IPS DF 4.7 (cell line): ENCODE data around the gene ADAM8.

Source experiments
- DNase-seq: peaks from one replicate; pipeline ENCODE4 v3.0.0-alpha.2; 2013; ENCODE audit warnings: low spot score; ENCODE audit errors: extremely low read depth

The ADAM8 gene

GRCh38 chr10:133309100-133309719 lies 32.5 kb upstream of the ADAM8 start:
- no peak for DNase-seq

DNA sequence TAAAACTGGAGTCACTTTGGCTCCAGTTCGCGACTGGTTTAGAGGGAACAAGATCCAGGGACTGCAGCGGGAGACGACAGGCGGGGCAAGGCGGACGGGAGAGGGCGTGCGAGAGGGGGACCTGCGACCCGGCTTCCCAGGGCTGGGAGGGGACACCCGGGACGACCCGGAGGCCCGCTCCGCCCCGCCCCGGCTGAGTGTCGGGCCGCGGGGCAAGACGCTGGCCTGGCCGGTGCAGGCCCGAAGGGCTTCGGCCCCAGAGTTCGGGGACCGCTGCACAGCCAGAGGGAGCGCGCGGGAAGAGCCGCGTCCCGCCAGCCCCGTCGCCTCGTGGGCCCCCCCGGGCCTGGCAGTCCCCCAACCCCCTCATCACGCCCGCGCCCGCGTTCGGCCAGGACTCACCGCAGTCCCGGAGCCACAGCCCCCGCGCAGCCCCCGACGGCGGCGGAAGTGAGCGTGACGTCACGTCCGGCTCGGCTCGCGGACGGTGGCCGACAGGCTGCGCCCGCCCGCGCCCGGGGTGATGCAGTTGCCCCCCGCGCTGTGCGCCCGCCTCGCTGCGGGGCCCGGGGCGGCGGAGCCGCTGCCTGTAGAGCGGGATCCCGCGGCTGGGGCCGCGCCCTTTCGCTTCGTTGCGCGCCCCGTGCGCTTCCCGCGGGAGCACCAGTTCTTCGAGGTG lies 31.9 kb upstream of the ADAM8 start, which contains the start of the genes TUBGCP2 and ZNF511:
Gene TUBGCP2 (minus strand): TSS at position 452 of the 679 bp plus-strand sequence. CDS start 5,931 bp downstream, outside the sequence.
Gene ZNF511 (plus strand): TSS at position 494 of the 679 bp plus-strand sequence. CDS start 30 bp downstream, at position 524.
- DNase-seq, result no peak

DNA sequence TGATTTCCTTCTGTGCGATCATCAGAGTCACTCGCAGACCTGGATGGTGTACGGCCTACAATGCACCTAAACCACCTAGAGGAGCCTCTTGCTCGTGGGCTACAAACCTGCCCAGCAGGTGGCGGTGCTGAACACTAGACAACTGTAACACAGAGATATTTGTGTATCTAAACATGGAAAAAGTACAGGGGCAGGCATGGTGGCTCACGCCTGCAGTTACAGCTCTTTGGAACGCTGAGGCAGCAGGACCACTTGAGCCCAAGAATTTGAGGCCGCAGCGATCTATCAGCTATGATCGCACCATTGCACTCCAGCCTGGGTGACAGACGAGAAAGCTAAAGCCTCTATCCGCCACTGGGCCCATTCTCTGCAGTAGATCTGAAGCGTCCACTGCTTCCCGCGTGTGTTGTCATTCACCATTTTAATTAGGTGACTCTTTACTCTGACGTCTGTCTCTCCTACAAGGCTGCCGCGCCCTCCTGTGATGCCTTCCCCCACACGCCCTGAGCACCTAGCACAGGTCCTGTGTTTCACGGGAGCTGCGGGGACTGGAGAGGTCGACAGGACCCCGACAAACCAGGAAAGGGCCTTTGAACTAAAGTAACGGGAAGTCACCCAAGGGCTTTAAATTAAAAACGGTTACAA lies 31.2 kb upstream of the ADAM8 start:
- no peak for DNase-seq

DNA sequence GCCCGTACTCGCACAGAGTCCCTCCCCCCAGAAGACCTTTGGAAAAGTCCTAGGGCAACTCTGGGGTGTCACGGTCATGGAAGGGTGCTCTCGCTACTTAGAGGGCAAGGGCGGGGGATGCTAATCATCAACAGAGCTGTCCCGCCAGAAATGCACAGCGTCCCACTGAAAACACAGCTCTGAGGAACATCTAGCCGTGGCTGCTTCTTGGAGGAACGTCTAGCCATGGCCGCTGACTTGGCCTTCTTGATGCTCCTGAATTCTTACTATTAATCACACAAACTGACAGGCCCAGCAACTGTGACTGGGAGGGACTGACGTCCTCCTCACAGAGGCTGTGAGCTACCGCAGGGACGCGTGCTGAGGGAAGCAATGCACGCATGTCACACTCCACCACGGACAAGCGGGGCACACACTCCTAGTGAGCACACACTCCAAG lies 30.3 kb upstream of the ADAM8 start:
- no peak for DNase-seq

- DNase-seq, result no peak
Measured at GRCh38 chr10:133306097-133306476, 29.4 kb upstream of the ADAM8 start.

DNA sequence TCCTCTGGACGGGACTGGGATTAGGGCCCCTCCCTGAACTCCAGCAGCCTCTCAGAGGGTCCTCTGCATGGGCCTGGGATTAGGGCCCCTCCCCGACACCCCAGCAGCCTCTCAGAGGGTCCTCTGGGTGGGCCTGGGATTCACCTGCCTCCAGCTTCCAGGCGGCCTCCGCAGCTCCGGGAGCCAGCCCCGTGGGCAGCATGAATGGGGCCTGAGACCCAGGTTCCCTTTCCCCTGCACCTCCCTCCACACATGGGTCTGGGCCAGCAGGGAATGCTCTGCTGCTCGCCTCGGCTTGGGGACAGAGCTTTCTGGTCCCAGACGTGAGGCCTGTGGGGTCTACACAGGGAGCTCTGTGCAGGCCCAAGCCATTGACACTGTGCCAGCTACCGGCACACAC lies 26.5 kb upstream of the ADAM8 start:
- DNase-seq, result no peak

DNA sequence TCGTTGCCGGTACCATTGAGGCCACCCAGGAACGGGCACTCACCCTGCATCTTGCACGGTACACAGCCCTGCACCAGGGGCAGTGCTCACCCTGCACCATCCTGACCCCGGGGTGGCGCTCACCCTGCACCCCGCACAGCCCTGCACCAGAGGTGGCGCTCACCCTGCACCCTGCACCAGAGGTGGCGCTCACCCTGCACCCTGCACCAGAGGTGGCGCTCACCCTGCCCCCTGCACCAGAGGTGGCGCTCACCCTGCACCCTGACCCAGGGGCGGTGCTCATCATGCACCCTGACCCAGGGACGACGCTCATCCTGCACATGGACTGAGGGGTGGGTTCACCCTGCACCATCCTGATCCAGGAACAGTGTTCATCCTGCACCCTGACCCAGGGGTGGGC lies 25.6 kb upstream of the ADAM8 start:
- DNase-seq, result no peak

DNA sequence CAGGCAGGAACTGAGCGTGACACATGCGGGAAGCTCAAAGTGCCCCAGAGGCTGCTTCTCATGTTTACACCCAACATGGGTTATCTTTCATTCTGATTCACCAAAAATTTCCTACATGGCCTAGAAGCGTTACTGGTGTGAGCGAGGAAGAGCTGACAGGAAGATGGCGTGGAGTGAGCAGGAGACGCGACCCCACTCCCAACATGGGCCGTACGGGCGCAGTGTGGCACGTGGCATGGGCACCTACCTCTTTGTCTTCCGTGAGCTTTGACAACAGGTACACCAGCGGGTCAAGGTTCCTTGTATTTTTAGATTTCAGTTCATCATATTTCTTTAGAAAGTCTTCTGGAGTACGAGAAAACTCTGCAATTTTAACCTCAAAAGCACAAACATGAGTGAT lies 23.1 kb upstream of the ADAM8 start:
- no peak for DNase-seq

DNA sequence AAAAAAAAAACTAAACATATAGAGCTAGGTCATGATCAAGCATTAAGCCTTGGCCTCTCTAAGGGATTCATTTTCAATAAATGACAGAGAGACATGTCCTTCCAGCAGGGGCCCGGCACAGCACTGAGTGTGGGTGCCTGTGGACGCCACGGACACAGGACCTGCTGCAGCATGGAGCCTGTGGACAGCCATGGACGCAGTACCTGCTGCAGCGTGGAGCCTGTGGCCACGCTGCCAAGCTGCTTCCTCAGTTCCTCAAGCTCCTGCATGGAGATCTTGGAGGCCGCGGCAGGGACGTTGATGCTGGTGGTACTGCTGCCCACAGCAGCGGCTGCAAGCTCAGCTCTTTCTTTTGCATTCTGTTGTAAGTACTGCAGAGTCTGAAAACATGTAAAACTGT lies 22.6 kb upstream of the ADAM8 start:
- no peak for DNase-seq

DNA sequence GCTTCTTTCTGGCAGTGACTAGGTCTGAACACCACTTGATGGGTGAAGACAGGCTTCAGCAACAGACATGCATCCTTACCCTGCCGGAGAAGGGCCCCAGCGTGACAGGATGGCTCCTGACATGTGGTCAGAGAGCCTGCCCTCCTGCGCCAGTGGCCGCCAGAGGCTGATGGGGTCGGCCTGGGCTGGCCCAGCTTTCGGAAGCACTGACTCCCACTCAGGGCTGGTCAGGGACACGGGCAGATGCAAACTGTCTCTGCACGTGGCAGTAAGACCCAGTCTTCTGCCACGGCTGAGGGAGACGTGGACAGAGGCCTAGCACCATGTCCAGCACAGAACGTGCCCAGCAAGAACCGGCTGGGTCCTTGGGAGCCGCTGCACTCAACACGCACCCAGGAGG lies 21.8 kb upstream of the ADAM8 start:
- DNase-seq, result no peak

- no peak for DNase-seq
Measured at GRCh38 chr10:133297504-133297903, 20.8 kb upstream of the ADAM8 start.

DNA sequence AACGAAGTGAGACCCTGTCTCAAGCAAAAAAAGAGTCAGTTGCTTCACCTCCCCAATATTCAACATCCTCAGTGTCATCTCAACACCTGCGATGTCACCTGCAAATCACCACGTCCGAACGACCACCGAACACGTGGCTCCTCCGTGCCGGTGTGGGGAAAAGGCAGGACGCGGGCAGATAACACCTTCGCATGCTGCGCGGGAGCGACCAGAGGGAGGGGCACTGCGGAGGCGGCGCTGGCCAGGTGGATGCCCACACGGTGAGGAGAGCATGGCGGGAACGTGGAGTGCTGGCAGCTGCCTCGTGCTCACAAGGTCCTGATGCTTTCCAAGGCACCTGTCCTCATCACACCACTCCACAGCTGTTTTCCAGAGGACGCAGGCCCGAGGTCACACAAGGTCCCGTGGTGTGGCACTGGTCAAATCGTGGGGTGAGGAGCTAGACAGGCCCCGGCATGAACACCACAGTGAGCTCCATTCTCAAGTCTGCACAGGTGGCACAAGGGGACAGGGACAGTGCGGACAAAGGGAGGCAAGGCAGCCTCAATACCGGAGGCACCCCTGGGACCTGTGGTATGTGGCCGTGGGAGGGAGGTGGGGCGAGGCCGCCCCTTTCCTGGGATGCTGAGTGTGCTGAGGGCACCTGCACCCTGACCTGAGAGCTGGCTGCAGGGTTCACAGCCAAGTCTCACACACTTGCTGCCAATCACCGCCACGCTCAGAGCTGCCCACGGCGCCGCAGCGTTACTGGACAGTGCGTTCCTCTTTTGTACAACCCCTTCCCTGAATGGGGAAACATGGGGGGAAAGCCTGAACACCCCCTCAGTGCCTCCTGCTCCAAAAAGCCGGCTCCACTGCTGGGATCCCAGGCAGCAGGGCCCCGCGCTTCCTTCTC lies 19.0 kb upstream of the ADAM8 start:
- no peak for DNase-seq

- DNase-seq, result no peak
Measured at GRCh38 chr10:133294189-133294588, 17.5 kb upstream of the ADAM8 start.

DNA sequence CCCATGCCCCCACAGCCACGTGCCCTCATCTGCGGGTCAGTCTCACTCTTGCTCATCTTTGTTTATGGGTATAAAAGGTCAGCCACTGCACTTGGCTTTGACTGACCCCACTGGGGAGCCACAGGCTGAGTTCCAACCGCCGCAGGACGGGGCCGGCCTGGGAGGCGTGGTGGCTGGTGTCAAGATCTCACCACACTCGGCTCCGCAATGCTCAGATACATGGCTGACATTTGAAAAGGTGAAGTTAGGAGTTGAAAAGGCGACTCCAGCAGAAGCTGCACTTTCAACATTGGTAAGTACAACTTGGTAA lies 17.1 kb upstream of the ADAM8 start:
- no peak for DNase-seq

GRCh38 chr10:133292919-133293809 lies 16.5 kb upstream of the ADAM8 start:
- DNase-seq, result no peak

DNA sequence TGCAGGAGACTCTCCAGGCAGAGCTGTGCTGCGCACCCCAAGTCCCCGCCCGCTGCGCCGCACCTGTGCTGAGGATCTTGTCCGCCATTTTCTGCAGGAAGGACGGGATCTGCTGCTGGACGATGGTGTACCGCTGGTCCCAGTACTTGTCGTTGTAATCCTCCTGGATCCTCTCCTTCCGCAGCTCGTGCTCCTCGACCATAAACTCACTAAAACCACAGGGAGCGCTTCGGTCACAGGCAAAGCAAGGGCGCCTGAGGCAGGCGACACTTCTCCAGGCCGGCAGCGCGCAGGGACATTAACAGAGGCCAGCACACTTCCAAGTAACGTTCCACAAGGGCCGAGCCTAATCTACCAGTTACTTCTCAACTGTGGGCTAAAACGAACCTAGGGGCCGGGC lies 13.1 kb upstream of the ADAM8 start:
- no peak for DNase-seq

DNA sequence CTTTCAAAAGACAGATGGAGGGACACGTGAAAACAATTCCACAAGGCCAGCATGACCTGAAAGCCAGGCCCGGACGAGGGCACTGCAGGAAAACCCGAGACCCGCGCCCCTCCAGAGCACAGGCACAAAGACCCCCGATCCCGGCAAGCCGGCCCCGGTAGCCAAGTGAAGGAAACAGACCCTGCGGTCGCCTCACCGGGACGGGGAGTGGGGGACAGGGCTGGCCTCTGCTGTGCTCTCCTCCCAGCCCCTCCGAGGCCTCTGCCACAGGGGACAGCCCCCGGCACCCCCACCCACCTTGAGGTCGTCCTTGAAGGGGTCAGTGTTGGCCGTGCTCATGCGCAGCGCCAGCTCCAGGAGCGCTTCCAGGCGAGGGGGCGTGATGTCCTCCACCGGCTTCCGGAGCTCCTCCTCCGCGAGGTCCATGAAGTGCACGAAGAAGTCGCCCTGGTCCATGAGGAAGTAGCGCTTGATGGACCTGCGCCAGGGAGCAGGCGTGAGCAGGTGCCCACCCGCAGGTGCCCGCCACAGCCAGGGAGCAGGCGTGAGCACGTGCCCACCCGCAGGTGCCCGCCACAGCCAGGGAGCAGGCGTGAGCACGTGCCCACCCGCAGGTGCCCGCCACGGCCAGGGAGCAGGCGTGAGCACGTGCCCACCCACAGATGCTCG lies 11.3 kb upstream of the ADAM8 start:
- DNase-seq, result no peak

DNA sequence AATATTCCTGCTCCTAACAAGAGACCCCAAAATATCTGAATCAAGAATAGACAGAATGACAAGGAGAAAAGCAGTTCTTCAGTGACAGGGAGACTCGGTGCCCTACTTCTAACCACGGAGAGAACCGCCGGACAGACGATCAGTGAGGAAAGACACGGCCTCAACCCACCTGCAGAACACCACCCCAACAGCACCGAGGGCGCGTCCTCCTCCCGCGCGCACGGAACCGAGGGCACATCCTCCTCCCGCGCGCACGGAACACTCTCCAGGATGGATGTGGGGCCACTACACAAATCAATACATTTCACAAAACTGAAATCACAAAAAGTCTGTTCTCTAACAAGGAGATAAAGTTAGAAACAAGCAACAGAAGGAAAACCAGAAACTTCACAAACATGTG lies 9.7 kb upstream of the ADAM8 start:
- no peak for DNase-seq

DNA sequence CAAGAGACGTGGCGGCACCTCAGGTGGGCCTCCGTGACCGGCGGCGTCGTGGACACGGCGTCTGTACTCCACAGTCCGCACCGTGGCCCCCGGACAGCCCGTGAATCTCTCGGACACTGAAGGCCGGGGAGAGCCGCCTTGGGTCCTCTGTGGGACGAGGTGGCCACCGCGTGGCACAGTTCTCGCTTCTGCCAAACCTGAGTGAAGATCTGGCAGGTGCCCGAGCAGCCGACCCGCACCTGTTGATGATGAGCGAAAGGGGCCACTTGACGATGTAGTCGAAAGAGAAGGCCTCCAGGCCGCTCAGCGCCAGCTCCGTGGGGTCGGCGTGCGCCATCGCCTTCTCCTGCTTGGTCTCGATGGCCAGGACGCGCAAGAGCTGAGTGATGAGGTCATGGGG lies 8.5 kb upstream of the ADAM8 start:
- DNase-seq, result no peak

DNA sequence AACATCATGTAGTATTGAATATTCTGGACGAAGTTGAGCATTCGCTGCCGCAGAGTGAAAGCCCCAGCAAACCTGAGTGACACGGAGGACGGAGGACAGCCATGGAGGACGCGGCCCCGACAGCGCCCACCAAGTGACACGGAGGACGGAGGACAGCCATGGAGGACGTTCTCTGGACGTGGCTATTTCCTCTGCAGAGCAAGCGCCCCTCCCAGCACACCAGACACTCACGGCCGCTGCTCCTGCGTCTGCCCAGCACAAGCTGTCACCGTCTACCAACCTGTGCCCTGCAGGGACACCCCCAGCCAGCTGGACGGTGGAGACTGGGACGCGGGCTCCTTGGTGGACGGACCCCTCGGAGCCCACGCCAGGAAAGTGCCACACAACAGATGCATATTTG lies 7.3 kb upstream of the ADAM8 start:
- DNase-seq, result no peak
